K562 (cell line): ENCODE results near the gene SLC1A5. TPM values are rescaled to one million over a fixed set of nuclear protein-coding genes. Genes with fewer than 3 reads are reported as not detected.

ENCODE experiments used
- AFF1 ChIP-seq, 2 experiments: fragments of 450-650 bp; IDR thresholded peaks; 2 replicates each; pipeline ENCODE4 v1.6.1; 2018; ENCODE audit warnings: mild to moderate bottlenecking in 2 of 2, low read depth in 1 of 2; ENCODE audit not compliant: partially characterized antibody in 2 of 2
- ARNT ChIP-seq, 2 experiments: fragments of 450-650 bp; IDR thresholded peaks; 2 replicates each; pipeline ENCODE4 v1.6.1; 2016; ENCODE audit warnings: mild to moderate bottlenecking in 1 of 2
- ASH1L ChIP-seq: fragments of 450-650 bp; IDR thresholded peaks from 2 replicates; pipeline ENCODE4 v1.6.1; 2018; ENCODE audit warnings: borderline replicate concordance, mild to moderate bottlenecking, low read depth; ENCODE audit not compliant: partially characterized antibody
- BACH1 ChIP-seq: fragments of 200-800 bp; sonication (Bioruptor generic); IDR thresholded peaks from 2 replicates; pipeline ENCODE4 v1.6.1; 2016; ENCODE audit warnings: missing genetic modification characterization, missing compliant biosample characterization
- CEBPB ChIP-seq: fragments of 450-650 bp; IDR thresholded peaks from 2 replicates; pipeline ENCODE4 v1.6.1; 2016; ENCODE audit warnings: missing genetic modification characterization, missing compliant biosample characterization
- CEBPZ ChIP-seq: fragments of 150-350 bp; IDR thresholded peaks from 2 replicates; pipeline ENCODE4 v1.6.1; 2014; ENCODE audit warnings: low read depth, mild to moderate bottlenecking, low read length, borderline replicate concordance
- FOXP1 ChIP-seq: sonication (generic); formaldehyde crosslinking; IDR thresholded peaks from 2 replicates; pipeline ENCODE4 v1.8.0; 2022; ENCODE audit warnings: mild to moderate bottlenecking, missing genetic modification reagents
- HES1 ChIP-seq: fragments of 450-650 bp; IDR thresholded peaks from 2 replicates; pipeline ENCODE4 v1.6.1; 2016; ENCODE audit warnings: low read depth, mild to moderate bottlenecking, moderate library complexity
- NCOA2 ChIP-seq, 2 experiments: fragments of 450-650 bp; IDR thresholded peaks; 2 replicates each; pipeline ENCODE4 v1.6.1; 2018; ENCODE audit warnings: mild to moderate bottlenecking in 2 of 2, moderate library complexity in 1 of 2; ENCODE audit not compliant: partially characterized antibody in 2 of 2
- RBM39 ChIP-seq: fragments of 200-400 bp; formaldehyde crosslinking; optimal IDR thresholded peaks from 2 replicates; pipeline ENCODE3; 2018; ENCODE audit warnings: low read depth, low read length
- SMARCB1 ChIP-seq: IDR thresholded peaks from 2 replicates; pipeline ENCODE4 v1.6.1; 2011; ENCODE audit warnings: improper control_type of control experiment, low read depth; ENCODE audit not compliant: insufficient read length
- polyA plus RNA-seq, 8 experiments: library from polyadenylated mRNA; depleted of rRNA in 4 of 8; stranded (reverse) in 5 of 8; unstranded in 3 of 8; fragments of >200 nt; fragmentation: Nextera tagmentation in 2 of 8; fragmentation: Illumina TruSeq in 1 of 8; extraction: Ambion mirVana in 2 of 8; extraction: Trizol in 1 of 8; gene quantifications; 2 replicates each; pipeline versions ENCODE4 v1.2.1 to v1.2.3, GENCODE V29; 2011 to 2014; ENCODE audit warnings: inconsistent platforms in 1 of 8, missing spikeins in 1 of 8
- total RNA-seq, 7 experiments: library from RNA; depleted of rRNA in 6 of 7; stranded (reverse); fragments of >200 nt in 6 of 7; fragmentation: Illumina TruSeq in 2 of 7; extraction: Trizol in 2 of 7; gene quantifications; 2 replicates each; pipeline versions ENCODE4 v1.2.1 to v1.2.3, GENCODE V29; 2011 to 2021; ENCODE audit warnings: low replicate concordance in 1 of 7

The SLC1A5 gene
- total and polyA plus RNA-seq, 9 of the 15 experiments (the other 6 are each of a cell fraction or from before 2014, with no cell fraction given), result 31.2 to 417 (median 134) TPM

- no peak for TF ChIP-seq AFF1 (IDR thresholded peaks at IDR 0.05; ENCODE audit: low read depth in 1 of 2, partially characterized antibody in 2 of 2)
- TF ChIP-seq BACH1, result no peak
- no peak for TF ChIP-seq RBM39
- no peak for TF ChIP-seq HES1
- no peak for TF ChIP-seq CEBPZ
- TF ChIP-seq ASH1L, result no peak
- no peak for TF ChIP-seq CEBPB (tag)
- TF ChIP-seq FOXP1 (CRISPR knock-in tag), result 0 out of 2 replicates have a peak, but pooled peaks have one; percentile 48
- 0 out of 4 replicates have a peak, but pooled peaks of 1 of the 2 experiments have one; percentile 17 for TF ChIP-seq ARNT (IDR thresholded peaks at IDR 0.05)
- no peak for TF ChIP-seq SMARCB1
- TF ChIP-seq NCOA2 (IDR thresholded peaks at IDR 0.05; ENCODE audit: partially characterized antibody in 2 of 2), result no peak
Observed at GRCh38 chr19:46748325-46749109, 39.9 kb downstream of the SLC1A5 start (continued).
